HL-60 (cell line): ENCODE measurements around the gene GRK5.

Experiments used
- DNase-seq, 2 experiments: peaks; one replicate each; pipeline ENCODE4 v3.0.0-alpha.2; 2010 to 2020; ENCODE audit warnings: low read depth in 1 of 2, low spot score in 1 of 2
- H3K27ac ChIP-seq: fragments of 250-450 bp; sonication (Bioruptor Pico); replicated peaks from 2 replicates; pipeline ENCODE4 v1.5.1; 2020; ENCODE audit warnings: mild to moderate bottlenecking, moderate library complexity
- H3K27me3 ChIP-seq: fragments of 250-450 bp; sonication (Bioruptor Pico); 2 replicates; pipeline ENCODE4 v1.5.1; 2021; ENCODE audit warnings: mild to moderate bottlenecking, moderate library complexity; ENCODE audit not compliant: insufficient read depth, poor library complexity, severe bottlenecking
- H3K4me3 ChIP-seq: replicated peaks from 2 replicates; pipeline ENCODE4 v1.5.1; 2011; ENCODE audit warnings: mild to moderate bottlenecking, control low read depth, low read length; ENCODE audit not compliant: insufficient read depth
- CTCF ChIP-seq: IDR thresholded peaks from one replicate; pipeline ENCODE4 v1.5.1; 2011; ENCODE audit warnings: low read length, control low read depth, inconsistent platforms; ENCODE audit not compliant: insufficient read depth
- GABPA ChIP-seq: IDR thresholded peaks from 2 replicates; pipeline ENCODE4 v1.6.1; 2012; ENCODE audit warnings: low read depth
- POLR2AphosphoS5 ChIP-seq: IDR thresholded peaks from 2 replicates; pipeline ENCODE4 v1.6.1; 2012; ENCODE audit warnings: low read depth
- REST ChIP-seq: IDR thresholded peaks from 2 replicates; pipeline ENCODE4 v1.6.1; 2012; ENCODE audit warnings: low read depth; ENCODE audit not compliant: insufficient replicate concordance
- SPI1 ChIP-seq: IDR thresholded peaks from 2 replicates; pipeline ENCODE4 v1.6.1; 2012; ENCODE audit warnings: low read depth, mild to moderate bottlenecking, borderline replicate concordance

Gene GRK5

GRCh38 chr10:119494236-119495020 lies 287.1 kb downstream of the GRK5 start:
- no peak for DNase-seq
- H3K27me3 ChIP-seq = no peaks in the 10 kb centered on the region
- H3K27ac ChIP-seq = no peak overlapping the region

GRCh38 chr10:119495021-119495505 lies 287.7 kb downstream of the GRK5 start:
- no peak for DNase-seq
- Histone ChIP-seq H3K27ac (no peak overlapping the region), H3K4me3 (no peak overlapping the region), H3K27me3 (no peaks in the 10 kb centered on the region)
- TF ChIP-seq CTCF (no peak), GABPA (no peak), SPI1 (no peak), REST (no peak), POLR2AphosphoS5 (no peak)

More at GRCh38 chr10:119494236-119495020, 287.1 kb downstream of the GRK5 start:
- H3K4me3 ChIP-seq = no peak overlapping the region
- no peak for TF ChIP-seq CTCF
- no peak for TF ChIP-seq GABPA
- no peak for TF ChIP-seq REST
- no peak for TF ChIP-seq SPI1
- TF ChIP-seq POLR2AphosphoS5 = no peak

GRCh38 chr10:119495545-119495944 lies 288.2 kb downstream of the GRK5 start:
- no peak for DNase-seq
- Histone ChIP-seq H3K4me3 (no peak overlapping the region), H3K27me3 (no peaks in the 10 kb centered on the region), H3K27ac (no peak overlapping the region)
- TF ChIP-seq CTCF (no peak), GABPA (no peak), POLR2AphosphoS5 (no peak), REST (no peak), SPI1 (no peak)
